Mammary epithelial cell (primary cell): ENCODE results near the gene PACSIN1.

Source experiments
- CTCF ChIP-seq, 2 donors: IDR thresholded peaks in 1 of 2; conservative IDR thresholded peaks in 1 of 2; 2 replicates each; pipeline ENCODE4 v1.5.1; 2011 to 2012; ENCODE audit warnings: inconsistent platforms in 2 of 2, low read length in 2 of 2, mild to moderate bottlenecking in 2 of 2, control low read depth in 1 of 2, low read depth in 1 of 2; ENCODE audit not compliant: insufficient read depth in 1 of 2; ENCODE audit errors: extremely low read depth in 1 of 2
- EZH2 ChIP-seq: IDR thresholded peaks from 2 replicates; pipeline ENCODE4 v1.6.1; 2012; ENCODE audit warnings: low read length, inconsistent platforms, borderline replicate concordance

- TF ChIP-seq CTCF (conservative IDR thresholded peaks at IDR 0.05 in 1 of 2, IDR thresholded peaks at IDR 0.05 in 1 of 2; ENCODE audit: extremely low read depth in 1 of 2, insufficient read depth in 1 of 2, low read depth in 1 of 2, low read length in 2 of 2) (no peak), EZH2 (no peak)
Observed at GRCh38 chr6:34535646-34536045, 69.8 kb downstream of the PACSIN1 start.
